GM19035 (cell line): ENCODE measurements around the gene EXOSC10.
"Not testable (repeated sequence)": the region's sequence is repeated elsewhere in the genome, so short reads cannot be mapped to it uniquely, and the experiment has no call there.

Source experiments
- ATAC-seq: cut with Tn5 transposase; IDR thresholded peaks from one replicate; pipeline ENCODE4 v1.9.1; 2021; ENCODE audit not compliant: unreplicated experiment

The EXOSC10 gene

GRCh38 chr1:11061652-11062365 is 37.9 kb downstream of the EXOSC10 start:
- no peak for ATAC-seq

GRCh38 chr1:11059968-11060830 is 39.5 kb downstream of the EXOSC10 start, which contains the start of gene SRM:
TSS of gene SRM (minus strand) at chr1:11060018. CDS start at chr1:11059943, 75 bp downstream.
- ATAC-seq: peak; percentile 80

GRCh38 chr1:11059155-11059967 is 40.3 kb downstream of the EXOSC10 start:
- ATAC-seq: peak; percentile 25

GRCh38 chr1:11058595-11059154 is 41.0 kb downstream of the EXOSC10 start:
- no peak for ATAC-seq

GRCh38 chr1:11058026-11058425 is 41.6 kb downstream of the EXOSC10 start:
- ATAC-seq: no peak

GRCh38 chr1:11057477-11057876 is 42.2 kb downstream of the EXOSC10 start:
- no peak for ATAC-seq

GRCh38 chr1:11056504-11056903 is 43.2 kb downstream of the EXOSC10 start:
- no peak for ATAC-seq

GRCh38 chr1:11055676-11056075 is 44.0 kb downstream of the EXOSC10 start:
- ATAC-seq: no peak

GRCh38 chr1:11054666-11055065 is 45.0 kb downstream of the EXOSC10 start:
- no peak for ATAC-seq

- no peak for ATAC-seq
These were observed 45.5 kb downstream of the EXOSC10 start for GRCh38 chr1:11054181-11054580.

GRCh38 chr1:11053758-11054137 is 45.9 kb downstream of the EXOSC10 start:
- no peak for ATAC-seq

GRCh38 chr1:11052839-11053757 is 46.6 kb downstream of the EXOSC10 start:
- no peak for ATAC-seq

GRCh38 chr1:11051781-11052511 is 47.7 kb downstream of the EXOSC10 start:
- ATAC-seq: no peak

- not testable (repeated sequence) for ATAC-seq
These were observed 48.5 kb downstream of the EXOSC10 start for GRCh38 chr1:11051121-11051520.

GRCh38 chr1:11046625-11047365 is 52.9 kb downstream of the EXOSC10 start, which contains the start of gene MASP2:
TSS of gene MASP2 (minus strand) at chr1:11047239. CDS start at chr1:11047207, 32 bp downstream.
- no peak for ATAC-seq

GRCh38 chr1:11046270-11046566 is 53.5 kb downstream of the EXOSC10 start:
- no peak for ATAC-seq

- no peak for ATAC-seq
These were observed 54.0 kb downstream of the EXOSC10 start for GRCh38 chr1:11045428-11046269.
